HepG2 (cell line): Measurements from ENCODE around the gene KRT32. TPM values are rescaled to one million over a fixed set of nuclear protein-coding genes. Genes with fewer than 3 reads are reported as not detected.

Source experiments
- ATF2 ChIP-seq: sonication (generic); formaldehyde crosslinking; IDR thresholded peaks from 2 replicates; pipeline ENCODE4 v1.4.0; 2020; ENCODE audit warnings: missing genetic modification reagents
- ATM ChIP-seq: fragments of 450-650 bp; IDR thresholded peaks from 2 replicates; pipeline ENCODE4 v1.7.1; 2017; ENCODE audit warnings: mild to moderate bottlenecking, borderline replicate concordance
- FOXA1 ChIP-seq, 2 experiments: fragments of 450-650 bp in 1 of 2; sonication (generic) in 1 of 2; formaldehyde crosslinking in 1 of 2; IDR thresholded peaks; 2 replicates each; pipeline versions ENCODE4 v1.4.0 to v1.6.1; 2016 to 2020; ENCODE audit warnings: missing genetic modification reagents in 1 of 2
- HMG20B ChIP-seq: conservative IDR thresholded peaks from 2 replicates; pipeline ENCODE4 v1.6.1; 2016; ENCODE audit warnings: missing genetic modification reagents, missing compliant biosample characterization
- HNF4A ChIP-seq: sonication (generic); formaldehyde crosslinking; IDR thresholded peaks from 2 replicates; pipeline ENCODE4 v1.4.0; 2020; ENCODE audit warnings: missing genetic modification reagents
- IRF1 ChIP-seq: sonication (generic); formaldehyde crosslinking; IDR thresholded peaks from 2 replicates; pipeline ENCODE4 v1.4.0; 2020; ENCODE audit warnings: low read depth, mild to moderate bottlenecking, missing genetic modification reagents
- RARG ChIP-seq: sonication (generic); formaldehyde crosslinking; IDR thresholded peaks from 2 replicates; pipeline ENCODE4 v1.4.0; 2020; ENCODE audit warnings: low read depth, mild to moderate bottlenecking, missing genetic modification reagents
- ZNF138 ChIP-seq: sonication (generic); formaldehyde crosslinking; IDR thresholded peaks from 2 replicates; pipeline ENCODE4 v1.5.0; 2020; ENCODE audit warnings: mild to moderate bottlenecking, low read depth, missing genetic modification reagents
- ZNF781 ChIP-seq: sonication (generic); formaldehyde crosslinking; IDR thresholded peaks from 2 replicates; pipeline ENCODE4 v1.5.1; 2020; ENCODE audit warnings: borderline replicate concordance, mild to moderate bottlenecking, missing genetic modification reagents; ENCODE audit errors: not compliant biosample characterization
- ZNF792 ChIP-seq: IDR thresholded peaks from 2 replicates; pipeline ENCODE4 v1.6.1; 2016
- polyA plus RNA-seq, 8 experiments: library from polyadenylated mRNA; depleted of rRNA in 3 of 8; stranded (reverse) in 7 of 8; unstranded in 1 of 8; fragments of >200 nt; fragmentation: Illumina TruSeq in 4 of 8; extraction: Trizol in 4 of 8; gene quantifications; 2 replicates each; pipeline versions ENCODE4 v1.2.1 to v1.2.3, GENCODE V29; 2011 to 2016; ENCODE audit warnings: low read depth in 4 of 8, missing spikeins in 1 of 8, mixed read lengths in 1 of 8; ENCODE audit not compliant: insufficient read depth in 1 of 8
- total RNA-seq, 5 experiments: library from RNA; depleted of rRNA; stranded (reverse); fragments of >200 nt; fragmentation: Illumina TruSeq; extraction: Trizol; gene quantifications; 2 replicates each; pipeline ENCODE4 v1.2.3, GENCODE V29; 2016; ENCODE audit warnings: low read depth in 1 of 5
- TF ChIP-seq, protein P1 (sequence below), 2 experiments: sonication (generic) in 1 of 2; formaldehyde crosslinking in 1 of 2; IDR thresholded peaks; 2 replicates each; pipeline versions ENCODE4 v1.4.0 to v1.6.1; 2018 to 2020; ENCODE audit warnings: missing genetic modification reagents in 2 of 2, borderline replicate concordance in 1 of 2, low read depth in 1 of 2, mild to moderate bottlenecking in 1 of 2, missing biosample characterization in 1 of 2

KRT32 gene
- total and polyA plus RNA-seq, 2 of the 13 experiments (the other 11 are each of a cell fraction or from before 2014, with no cell fraction given) = not detected

GRCh38 chr17:41417576-41418015, 49.6 kb downstream of the KRT32 start (continued):
- TF ChIP-seq FOXA1 (IDR thresholded peaks at IDR 0.05) (no peak), FOXA1 (CRISPR knock-in tag; IDR thresholded peaks at IDR 0.05) (no peak), ZNF781 (CRISPR knock-in tag) (no peak), ATM (no peak), IRF1 (no peak), ZNF792 (CRISPR knock-in tag) (no peak), ATF2 (CRISPR knock-in tag) (no peak), HNF4A (no peak), ZNF138 (CRISPR knock-in tag) (no peak), RARG (CRISPR knock-in tag) (no peak), HMG20B (CRISPR knock-in tag) (no peak)
- TF ChIP-seq, protein P1, sequence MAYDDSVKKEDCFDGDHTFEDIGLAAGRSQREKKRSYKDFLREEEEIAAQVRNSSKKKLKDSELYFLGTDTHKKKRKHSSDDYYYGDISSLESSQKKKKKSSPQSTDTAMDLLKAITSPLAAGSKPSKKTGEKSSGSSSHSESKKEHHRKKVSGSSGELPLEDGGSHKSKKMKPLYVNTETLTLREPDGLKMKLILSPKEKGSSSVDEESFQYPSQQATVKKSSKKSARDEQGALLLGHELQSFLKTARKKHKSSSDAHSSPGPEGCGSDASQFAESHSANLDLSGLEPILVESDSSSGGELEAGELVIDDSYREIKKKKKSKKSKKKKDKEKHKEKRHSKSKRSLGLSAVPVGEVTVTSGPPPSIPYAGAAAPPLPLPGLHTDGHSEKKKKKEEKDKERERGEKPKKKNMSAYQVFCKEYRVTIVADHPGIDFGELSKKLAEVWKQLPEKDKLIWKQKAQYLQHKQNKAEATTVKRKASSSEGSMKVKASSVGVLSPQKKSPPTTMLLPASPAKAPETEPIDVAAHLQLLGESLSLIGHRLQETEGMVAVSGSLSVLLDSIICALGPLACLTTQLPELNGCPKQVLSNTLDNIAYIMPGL (CRISPR knock-in tag; IDR thresholded peaks at IDR 0.05; ENCODE audit: borderline replicate concordance in 1 of 2, low read depth in 1 of 2) = 0 out of 4 replicates have a peak, but pooled peaks of 1 of the 2 experiments have one; percentile 14
